Cerebellar cortex (tissue), 1 donor: ENCODE data around the gene OCEL1.
"Not testable (repeated sequence)": the region's sequence is repeated elsewhere in the genome, so short reads cannot be mapped to it uniquely, and the experiment has no call there.

Experiments used
- DNase-seq: peaks from one replicate; pipeline ENCODE4 v3.0.0-alpha.2; 2015; ENCODE audit warnings: low spot score

Gene OCEL1

GRCh38 chr19:17226002-17226933 is at the start of gene OCEL1:
OCEL1 (plus strand) TSS chr19:17226226; CDS start chr19:17226248, 22 bp downstream.
- DNase-seq: peak; percentile 99

- no peak for DNase-seq
Observed at GRCh38 chr19:17178291-17178690, 47.7 kb upstream of the OCEL1 start.

GRCh38 chr19:17180997-17181702 is 44.9 kb upstream of the OCEL1 start:
- no peak for DNase-seq

- no peak for DNase-seq
Observed at GRCh38 chr19:17183271-17183761, 42.7 kb upstream of the OCEL1 start.

- no peak for DNase-seq
Observed at GRCh38 chr19:17183858-17184321, 42.1 kb upstream of the OCEL1 start.

- no peak for DNase-seq
Observed at GRCh38 chr19:17184371-17184841, 41.6 kb upstream of the OCEL1 start.

GRCh38 chr19:17185590-17185989 is 40.4 kb upstream of the OCEL1 start:
- DNase-seq: no peak

- not testable (repeated sequence) for DNase-seq
Observed at GRCh38 chr19:17191736-17192135, 34.3 kb upstream of the OCEL1 start.

- no peak for DNase-seq
Observed at GRCh38 chr19:17192751-17193150, 33.3 kb upstream of the OCEL1 start.

- no peak for DNase-seq
Observed at GRCh38 chr19:17194608-17195007, 31.4 kb upstream of the OCEL1 start.

GRCh38 chr19:17195106-17195505 is 30.9 kb upstream of the OCEL1 start:
- no peak for DNase-seq

GRCh38 chr19:17196610-17197009 is 29.4 kb upstream of the OCEL1 start:
- no peak for DNase-seq

- no peak for DNase-seq
Observed at GRCh38 chr19:17197666-17198065, 28.4 kb upstream of the OCEL1 start.

GRCh38 chr19:17200408-17201079 is 25.5 kb upstream of the OCEL1 start:
- no peak for DNase-seq

GRCh38 chr19:17202249-17202648 is 23.8 kb upstream of the OCEL1 start:
- no peak for DNase-seq

GRCh38 chr19:17202713-17203112 is 23.3 kb upstream of the OCEL1 start:
- DNase-seq: no peak

- DNase-seq: peak; percentile 68
Observed at GRCh38 chr19:17205237-17206140, 20.5 kb upstream of the OCEL1 start.

- DNase-seq: no peak
Observed at GRCh38 chr19:17206736-17207581, 19.1 kb upstream of the OCEL1 start.

- peak; percentile 75 for DNase-seq
Observed at GRCh38 chr19:17209126-17210036, 16.6 kb upstream of the OCEL1 start.
